Measurements from ENCODE around the gene PCGF2. TPM values are rescaled to one million over a fixed set of nuclear protein-coding genes. Genes with fewer than 3 reads are reported as not detected.

Gene PCGF2
- total RNA-seq, 2 donors from 2014 or later, result 1.6 to 4.3 TPM

DNA sequence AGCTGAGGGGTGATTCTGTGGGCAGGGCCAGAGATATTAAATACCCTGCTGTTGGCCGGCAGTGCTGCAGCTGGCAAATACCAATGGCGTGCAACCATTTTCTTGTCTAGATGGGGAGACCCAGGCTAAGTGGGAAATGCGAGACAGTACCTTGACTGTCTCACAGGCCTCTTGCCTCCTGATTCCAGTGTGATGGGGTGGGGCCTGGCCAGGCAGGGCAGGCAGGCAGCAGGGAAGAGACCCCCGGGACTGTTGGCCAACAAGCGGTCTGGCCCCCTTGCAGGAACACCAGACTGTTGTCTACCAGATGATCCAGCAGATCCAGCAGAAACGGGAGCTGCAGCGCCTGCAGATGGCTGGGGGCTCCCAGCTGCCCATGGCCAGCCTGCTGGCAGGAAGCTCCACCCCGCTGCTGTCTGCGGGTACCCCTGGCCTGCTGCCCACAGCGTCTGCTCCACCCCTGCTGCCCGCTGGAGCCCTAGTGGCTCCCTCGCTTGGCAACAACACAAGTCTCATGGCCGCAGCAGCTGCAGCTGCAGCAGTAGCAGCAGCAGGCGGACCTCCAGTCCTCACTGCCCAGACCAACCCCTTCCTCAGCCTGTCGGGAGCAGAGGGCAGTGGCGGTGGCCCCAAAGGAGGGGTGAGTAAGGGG is 23.7 kb downstream of the PCGF2 start:
- Mint-ChIP-seq H3K36me3 (ENCODE audit: low read depth) (peaks cover 83% of the 10 kb centered on the region), H3K27ac (peak overlapping the region; percentile 38), H3K27me3 (no peaks in the 10 kb centered on the region), H3K4me3 (peak overlapping the region; percentile 89), H3K4me1 (peaks cover 19% of the 10 kb centered on the region), H3K9me3 (peaks cover 3% of the 10 kb centered on the region)
- ATAC-seq (replicated peaks), result no peak

DNA sequence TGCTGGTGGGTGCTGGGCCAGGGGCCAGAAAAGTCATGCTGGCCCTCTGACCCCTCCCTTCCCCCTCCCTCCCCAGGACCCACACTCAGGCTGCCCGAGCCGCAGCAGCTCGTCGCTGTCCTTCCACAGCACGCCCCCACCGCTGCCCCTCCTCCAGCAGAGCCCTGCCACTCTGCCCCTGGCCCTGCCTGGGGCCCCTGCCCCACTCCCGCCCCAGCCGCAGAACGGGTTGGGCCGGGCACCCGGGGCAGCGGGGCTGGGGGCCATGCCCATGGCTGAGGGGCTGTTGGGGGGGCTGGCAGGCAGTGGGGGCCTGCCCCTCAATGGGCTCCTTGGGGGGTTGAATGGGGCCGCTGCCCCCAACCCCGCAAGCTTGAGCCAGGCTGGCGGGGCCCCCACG is 26.3 kb downstream of the PCGF2 start:
- Mint-ChIP-seq H3K27ac (no peak overlapping the region), H3K36me3 (ENCODE audit: low read depth) (peaks cover 83% of the 10 kb centered on the region), H3K4me3 (no peak overlapping the region), H3K27me3 (no peaks in the 10 kb centered on the region), H3K9me3 (no peaks in the 10 kb centered on the region), H3K4me1 (peaks cover 5% of the 10 kb centered on the region)
- ATAC-seq (replicated peaks), result no peak

DNA sequence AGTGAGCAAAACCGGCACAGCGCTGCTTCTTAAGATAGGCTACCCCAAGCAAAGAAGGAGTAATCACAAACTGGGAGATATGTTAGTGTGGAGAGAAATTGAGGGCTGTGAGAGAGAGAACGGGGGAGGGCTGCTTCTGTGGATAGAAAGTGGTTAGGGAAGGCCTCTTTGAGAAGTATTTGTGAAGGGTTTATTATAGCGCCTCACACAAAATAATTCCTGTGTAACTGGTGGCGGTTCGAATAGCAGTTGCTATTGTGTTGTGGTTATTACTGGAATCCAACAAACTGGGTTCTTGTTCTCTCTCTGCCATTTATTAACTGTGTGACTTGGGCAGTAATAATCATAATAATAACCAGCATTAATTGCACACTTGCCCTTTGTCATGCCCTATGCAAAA is 27.2 kb downstream of the PCGF2 start:
- Mint-ChIP-seq H3K27me3 (no peaks in the 10 kb centered on the region), H3K27ac (peak overlapping the region; percentile 62), H3K4me1 (peaks cover 7% of the 10 kb centered on the region), H3K4me3 (no peak overlapping the region), H3K36me3 (ENCODE audit: low read depth) (peaks cover 91% of the 10 kb centered on the region), H3K9me3 (no peaks in the 10 kb centered on the region)
- ATAC-seq (replicated peaks), result no peak

DNA sequence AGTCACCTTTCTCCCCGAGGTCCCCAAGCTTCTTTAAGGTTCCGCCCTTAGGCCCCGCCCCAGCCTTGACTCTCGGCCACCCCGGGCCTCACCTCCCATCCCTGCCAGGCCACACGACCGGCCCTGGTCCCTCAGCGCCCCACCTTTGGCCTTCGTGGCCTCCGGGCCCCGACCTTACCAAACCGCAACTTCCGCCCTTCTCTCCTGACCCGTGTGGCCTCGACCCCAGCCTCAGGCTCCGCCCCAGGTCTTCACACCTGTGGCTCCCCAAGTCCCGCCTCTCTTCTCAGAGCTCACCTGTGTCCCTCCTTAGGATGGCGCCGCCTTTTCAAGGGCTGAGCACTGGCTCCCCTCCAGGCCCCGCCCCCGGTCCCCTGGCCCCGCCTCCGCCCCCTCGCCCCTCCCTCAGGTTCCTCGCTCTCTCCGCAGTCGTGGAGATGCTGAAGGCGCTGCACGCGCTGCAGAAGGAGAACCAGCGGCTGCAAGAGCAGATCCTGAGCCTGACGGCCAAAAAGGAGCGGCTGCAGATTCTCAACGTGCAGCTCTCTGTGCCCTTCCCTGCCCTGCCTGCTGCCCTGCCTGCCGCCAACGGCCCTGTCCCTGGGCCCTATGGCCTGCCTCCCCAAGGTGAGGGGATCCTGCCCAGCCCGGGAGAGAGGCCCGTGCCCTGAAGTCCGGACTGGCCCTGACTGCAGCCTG is 28.0 kb downstream of the PCGF2 start:
- peaks cover 15% of the 10 kb centered on the region for H3K4me1 Mint-ChIP-seq
- no peak for ATAC-seq (replicated peaks)
- no peak overlapping the region for H3K27ac Mint-ChIP-seq
- no peaks in the 10 kb centered on the region for H3K9me3 Mint-ChIP-seq
- H3K4me3 Mint-ChIP-seq, result no peak overlapping the region
- H3K36me3 Mint-ChIP-seq (ENCODE audit: low read depth), result peaks cover 92% of the 10 kb centered on the region
- no peaks in the 10 kb centered on the region for H3K27me3 Mint-ChIP-seq

DNA sequence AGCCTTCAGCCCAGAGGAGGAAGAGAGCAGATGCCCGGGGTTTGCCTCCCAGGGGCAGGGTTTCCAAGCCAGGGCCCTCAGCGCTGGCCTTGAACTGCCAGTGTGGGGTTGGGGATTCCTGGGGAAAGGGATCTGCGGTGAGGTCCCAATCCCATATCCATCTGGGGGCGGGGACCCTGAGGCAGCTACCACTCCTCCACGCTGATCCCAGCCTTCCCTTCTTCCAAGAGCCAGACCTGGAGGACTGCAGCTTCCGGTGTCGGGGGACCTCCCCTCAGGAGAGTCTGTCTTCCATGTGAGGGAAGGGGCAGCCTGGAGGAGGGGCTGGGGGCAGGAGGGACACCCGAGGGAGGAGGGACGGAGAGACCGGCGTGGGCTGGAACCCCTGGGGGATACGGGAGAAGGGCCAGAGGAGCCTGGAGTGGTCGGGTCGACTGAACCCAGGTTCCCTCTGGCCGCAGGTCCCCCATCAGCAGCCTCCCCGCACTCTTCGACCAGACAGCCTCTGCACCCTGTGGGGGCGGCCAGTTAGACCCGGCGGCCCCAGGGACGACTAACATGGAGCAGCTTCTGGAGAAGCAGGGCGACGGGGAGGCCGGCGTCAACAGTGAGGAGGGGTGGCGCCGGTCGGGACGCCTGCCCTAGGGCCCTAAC is 28.7 kb downstream of the PCGF2 start:
- H3K36me3 Mint-ChIP-seq (ENCODE audit: low read depth), result peaks cover 93% of the 10 kb centered on the region
- peaks cover 21% of the 10 kb centered on the region for H3K4me1 Mint-ChIP-seq
- H3K27ac Mint-ChIP-seq, result peak overlapping the region; percentile 48
- H3K9me3 Mint-ChIP-seq, result no peaks in the 10 kb centered on the region
- ATAC-seq (replicated peaks), result no peak
- H3K27me3 Mint-ChIP-seq, result no peaks in the 10 kb centered on the region
- H3K4me3 Mint-ChIP-seq, result no peak overlapping the region

DNA sequence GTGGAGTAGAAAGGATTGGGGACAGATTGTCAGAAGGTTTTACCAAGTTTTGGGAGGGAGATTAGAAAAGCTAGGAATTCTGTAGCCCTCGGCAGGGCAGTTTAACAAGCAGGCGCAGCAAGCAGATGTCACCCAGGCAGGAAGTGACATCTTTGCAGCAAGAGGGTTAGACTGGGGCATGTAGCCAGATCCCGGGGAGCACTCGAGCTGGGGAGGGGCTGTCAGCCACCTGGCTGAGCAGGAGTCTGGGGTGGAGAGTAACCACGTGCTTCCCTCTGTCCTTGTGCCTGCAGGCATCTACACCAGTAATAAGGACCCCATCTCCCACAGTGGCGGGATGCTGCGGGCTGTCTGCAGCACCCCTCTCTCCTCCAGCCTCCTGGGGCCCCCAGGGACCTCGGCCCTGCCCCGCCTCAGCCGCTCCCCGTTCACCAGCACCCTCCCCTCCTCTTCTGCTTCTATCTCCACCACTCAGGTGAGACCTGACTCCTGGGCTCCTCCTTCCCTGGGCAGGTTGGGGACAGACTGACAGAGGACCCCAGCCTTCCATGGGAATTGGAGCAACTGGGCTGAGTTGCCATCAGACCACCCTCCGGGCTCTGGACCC is 30.9 kb downstream of the PCGF2 start:
- peak overlapping the region; percentile 56 for H3K27ac Mint-ChIP-seq
- H3K4me3 Mint-ChIP-seq, result no peak overlapping the region
- no peak for ATAC-seq (replicated peaks)
- H3K9me3 Mint-ChIP-seq, result no peaks in the 10 kb centered on the region
- H3K4me1 Mint-ChIP-seq, result peaks cover 21% of the 10 kb centered on the region
- no peaks in the 10 kb centered on the region for H3K27me3 Mint-ChIP-seq
- peaks cover 93% of the 10 kb centered on the region for H3K36me3 Mint-ChIP-seq (ENCODE audit: low read depth)

DNA sequence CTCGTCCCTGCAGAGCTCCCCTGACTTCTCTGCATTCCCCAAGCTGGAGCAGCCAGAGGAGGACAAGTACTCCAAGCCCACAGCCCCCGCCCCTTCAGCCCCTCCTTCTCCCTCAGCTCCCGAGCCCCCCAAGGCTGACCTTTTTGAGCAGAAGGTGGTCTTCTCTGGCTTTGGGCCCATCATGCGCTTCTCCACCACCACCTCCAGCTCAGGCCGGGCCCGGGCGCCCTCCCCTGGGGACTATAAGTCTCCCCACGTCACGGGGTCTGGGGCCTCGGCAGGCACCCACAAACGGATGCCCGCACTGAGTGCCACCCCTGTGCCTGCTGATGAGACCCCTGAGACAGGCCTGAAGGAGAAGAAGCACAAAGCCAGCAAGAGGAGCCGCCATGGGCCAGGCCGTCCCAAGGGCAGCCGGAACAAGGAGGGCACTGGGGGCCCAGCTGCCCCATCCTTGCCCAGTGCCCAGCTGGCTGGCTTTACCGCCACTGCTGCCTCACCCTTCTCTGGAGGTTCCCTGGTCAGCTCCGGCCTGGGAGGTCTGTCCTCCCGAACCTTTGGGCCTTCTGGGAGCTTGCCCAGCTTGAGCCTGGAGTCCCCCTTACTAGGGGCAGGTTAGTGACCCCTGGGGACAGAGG is 31.6 kb downstream of the PCGF2 start:
- H3K4me1 Mint-ChIP-seq, result peaks cover 21% of the 10 kb centered on the region
- ATAC-seq (replicated peaks), result no peak
- H3K4me3 Mint-ChIP-seq, result no peak overlapping the region
- no peaks in the 10 kb centered on the region for H3K9me3 Mint-ChIP-seq
- peaks cover 98% of the 10 kb centered on the region for H3K36me3 Mint-ChIP-seq (ENCODE audit: low read depth)
- no peaks in the 10 kb centered on the region for H3K27me3 Mint-ChIP-seq
- H3K27ac Mint-ChIP-seq, result peak overlapping the region; percentile 97

DNA sequence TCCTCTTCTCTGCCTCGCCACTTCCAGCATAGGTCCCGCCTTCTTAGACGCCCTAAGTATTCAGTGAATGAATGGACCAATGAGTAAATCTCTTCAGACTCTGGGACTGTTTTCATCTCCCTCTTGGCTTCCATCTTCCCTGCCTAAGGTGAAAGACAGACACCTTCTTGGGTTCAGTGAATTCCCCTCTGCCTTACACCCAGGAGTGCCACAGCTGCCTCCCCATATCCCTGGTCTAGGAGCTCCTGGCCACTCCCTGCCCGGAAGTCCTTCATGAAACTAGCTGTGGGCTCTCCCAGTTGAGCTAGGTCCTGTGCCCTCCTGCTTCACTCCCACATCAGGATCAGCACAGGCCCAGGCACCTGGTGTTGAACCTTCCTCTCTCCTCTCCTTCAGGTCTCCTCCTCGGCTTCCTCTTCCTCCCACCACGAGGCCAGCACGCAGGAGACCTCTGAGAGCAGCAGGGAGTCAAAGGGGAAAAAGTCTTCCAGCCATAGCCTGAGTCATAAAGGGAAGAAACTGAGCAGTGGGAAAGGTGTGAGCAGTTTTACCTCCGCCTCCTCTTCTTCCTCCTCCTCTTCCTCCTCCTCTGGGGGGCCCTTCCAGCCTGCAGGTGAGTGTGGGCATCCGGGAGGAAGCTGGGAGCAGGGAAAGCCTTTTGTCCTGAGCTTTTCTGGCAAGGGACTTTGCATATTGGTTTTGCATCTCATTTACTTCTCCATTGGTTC is 32.8 kb downstream of the PCGF2 start:
- no peaks in the 10 kb centered on the region for H3K9me3 Mint-ChIP-seq
- H3K36me3 Mint-ChIP-seq (ENCODE audit: low read depth), result peaks cover 98% of the 10 kb centered on the region
- peak overlapping the region; percentile 97 for H3K27ac Mint-ChIP-seq
- no peaks in the 10 kb centered on the region for H3K27me3 Mint-ChIP-seq
- H3K4me1 Mint-ChIP-seq, result peaks cover 29% of the 10 kb centered on the region
- peak overlapping the region; percentile 79 for H3K4me3 Mint-ChIP-seq
- peak; percentile 72 for ATAC-seq (replicated peaks)

DNA sequence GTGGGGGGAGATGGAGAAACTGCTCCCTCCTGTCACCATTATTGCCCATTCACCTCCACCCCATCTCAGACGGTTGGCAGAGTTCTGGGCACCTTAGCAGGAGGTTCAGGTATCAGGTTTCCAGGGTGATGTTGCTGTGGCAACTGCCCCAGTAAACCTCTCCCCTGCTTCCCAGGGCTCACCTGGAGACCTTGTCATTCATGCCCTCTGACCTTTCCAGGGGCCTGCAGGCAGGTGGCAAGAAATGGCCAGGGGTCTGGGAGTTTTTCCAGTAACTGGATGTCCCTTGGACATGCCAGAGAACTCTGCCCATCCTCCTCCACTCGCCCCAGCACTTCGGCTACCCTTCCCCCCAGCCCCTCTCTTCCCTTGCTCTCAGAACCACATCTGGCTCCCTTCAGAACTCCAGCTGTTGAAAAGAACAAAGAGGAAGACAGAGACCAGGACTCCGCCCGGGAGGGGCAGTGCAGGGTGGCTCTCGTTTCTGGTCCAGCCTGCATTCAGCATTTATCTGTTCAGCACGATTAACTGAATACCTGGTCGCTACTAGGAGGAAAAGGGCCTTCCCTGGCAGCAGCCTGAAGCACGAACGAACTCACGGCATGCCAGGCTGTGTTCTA is 34.6 kb downstream of the PCGF2 start:
- no peak for ATAC-seq (replicated peaks)
- Mint-ChIP-seq H3K27ac (no peak overlapping the region), H3K4me1 (peaks cover 35% of the 10 kb centered on the region), H3K4me3 (no peak overlapping the region), H3K36me3 (ENCODE audit: low read depth) (peaks cover 100% of the 10 kb centered on the region), H3K27me3 (no peaks in the 10 kb centered on the region), H3K9me3 (no peaks in the 10 kb centered on the region)

DNA sequence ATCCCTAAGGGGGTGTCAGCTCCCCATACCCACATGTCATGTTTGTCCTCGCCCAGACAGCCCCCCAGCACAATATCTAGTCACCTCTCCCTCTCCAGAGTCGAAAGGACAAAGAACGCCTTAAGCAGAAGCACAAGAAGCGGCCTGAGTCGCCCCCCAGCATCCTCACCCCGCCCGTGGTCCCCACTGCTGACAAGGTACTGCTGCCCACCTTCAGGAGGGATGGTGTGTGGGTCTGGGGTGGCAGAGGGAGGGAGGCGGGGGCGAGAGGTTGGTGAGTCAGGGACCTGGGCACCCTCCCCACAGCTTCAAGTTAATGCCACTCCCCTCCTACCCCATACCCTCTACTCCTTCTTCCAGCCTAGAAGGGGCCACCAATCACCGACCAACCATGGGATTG is 35.5 kb downstream of the PCGF2 start:
- peak overlapping the region; percentile 6 for H3K4me3 Mint-ChIP-seq
- H3K27me3 Mint-ChIP-seq, result no peaks in the 10 kb centered on the region
- no peaks in the 10 kb centered on the region for H3K9me3 Mint-ChIP-seq
- peak overlapping the region; percentile 59 for H3K27ac Mint-ChIP-seq
- peaks cover 41% of the 10 kb centered on the region for H3K4me1 Mint-ChIP-seq
- peaks cover 100% of the 10 kb centered on the region for H3K36me3 Mint-ChIP-seq (ENCODE audit: low read depth)
- ATAC-seq (replicated peaks), result no peak

DNA sequence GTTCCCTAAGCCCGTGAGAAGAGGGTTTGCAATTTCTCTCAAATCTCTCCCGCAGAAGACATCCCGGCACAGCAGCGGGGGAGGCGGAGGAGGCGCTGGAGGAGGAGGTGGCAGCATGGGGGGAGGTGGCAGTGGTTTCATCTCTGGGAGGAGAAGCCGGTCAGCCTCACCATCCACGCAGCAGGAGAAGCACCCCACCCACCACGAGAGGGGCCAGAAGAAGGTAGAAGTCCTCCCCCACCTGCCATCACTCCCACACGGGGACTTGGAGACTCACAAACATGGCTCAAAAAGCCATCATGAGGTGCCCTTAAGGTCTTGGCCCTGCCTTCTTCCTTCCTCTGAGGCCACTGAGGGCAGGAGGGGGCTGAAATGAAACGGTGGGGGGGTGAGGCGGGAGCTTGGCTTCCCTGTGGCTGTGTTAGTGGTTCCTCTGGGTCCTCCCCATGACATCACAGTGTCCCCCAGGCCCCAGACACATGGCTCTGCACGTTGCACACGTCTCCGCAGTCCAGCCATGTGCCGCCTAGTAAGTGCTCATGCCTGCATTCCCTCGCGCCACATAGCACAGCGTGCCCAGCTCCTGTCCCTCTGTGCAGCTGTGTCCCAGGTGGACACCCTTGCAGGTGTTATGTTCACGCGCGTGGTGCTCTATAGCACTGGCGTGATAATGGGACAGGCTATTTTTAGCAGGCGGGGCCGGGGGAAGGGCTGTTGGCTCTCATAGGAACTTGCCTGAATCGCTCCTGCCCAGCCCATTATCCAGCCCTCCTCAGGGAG is 36.2 kb downstream of the PCGF2 start:
- peaks cover 100% of the 10 kb centered on the region for H3K36me3 Mint-ChIP-seq (ENCODE audit: low read depth)
- H3K4me1 Mint-ChIP-seq, result peaks cover 48% of the 10 kb centered on the region
- peak overlapping the region; percentile 59 for H3K27ac Mint-ChIP-seq
- no peaks in the 10 kb centered on the region for H3K9me3 Mint-ChIP-seq
- peak overlapping the region; percentile 13 for H3K4me3 Mint-ChIP-seq
- no peaks in the 10 kb centered on the region for H3K27me3 Mint-ChIP-seq
- peak; percentile 12 for ATAC-seq (replicated peaks)

DNA sequence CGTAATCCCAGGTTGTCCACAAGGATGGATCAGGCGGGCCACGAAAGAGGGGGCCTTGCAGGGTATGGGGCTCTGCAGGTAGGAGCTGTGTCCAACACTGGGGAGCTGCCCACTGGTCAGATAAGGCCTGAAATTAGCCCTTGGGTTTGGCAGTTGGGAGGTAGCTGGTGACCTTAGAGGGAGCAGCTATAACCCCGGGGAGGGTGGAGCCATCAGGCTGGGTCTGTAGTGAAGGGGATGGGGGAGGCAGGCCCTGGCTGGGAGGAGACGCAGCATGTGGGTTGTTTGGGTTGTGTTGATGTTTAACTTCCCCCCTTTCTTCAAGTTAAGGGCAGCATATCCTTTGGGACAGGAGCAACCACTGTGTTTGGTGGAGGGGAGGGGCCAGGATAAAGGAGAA is 37.2 kb downstream of the PCGF2 start:
- Mint-ChIP-seq H3K9me3 (no peaks in the 10 kb centered on the region), H3K27ac (peak overlapping the region; percentile 61), H3K36me3 (ENCODE audit: low read depth) (peaks cover 100% of the 10 kb centered on the region), H3K4me1 (peaks cover 47% of the 10 kb centered on the region), H3K27me3 (no peaks in the 10 kb centered on the region), H3K4me3 (peak overlapping the region; percentile 13)
- no peak for ATAC-seq (replicated peaks)

DNA sequence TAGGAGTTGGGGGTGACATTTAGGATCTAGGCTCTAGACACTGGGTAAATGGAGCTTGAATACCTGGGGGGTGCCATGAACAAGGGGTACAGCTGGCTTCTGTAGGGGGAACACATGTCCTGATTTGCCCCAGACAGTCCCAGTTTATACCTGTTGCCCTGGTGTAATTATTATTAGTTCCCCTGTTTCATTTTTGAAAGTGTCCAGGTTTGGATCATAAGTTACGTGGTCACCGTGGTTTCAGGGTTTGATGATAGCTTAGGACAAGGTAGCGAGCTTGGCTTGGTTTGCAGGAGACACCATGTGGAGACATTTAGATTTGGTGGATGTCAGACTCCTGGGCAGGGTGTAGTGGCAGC is 37.6 kb downstream of the PCGF2 start:
- peaks cover 43% of the 10 kb centered on the region for H3K4me1 Mint-ChIP-seq
- ATAC-seq (replicated peaks), result no peak
- no peaks in the 10 kb centered on the region for H3K27me3 Mint-ChIP-seq
- H3K27ac Mint-ChIP-seq, result peak overlapping the region; percentile 61
- H3K4me3 Mint-ChIP-seq, result peak overlapping the region; percentile 13
- no peaks in the 10 kb centered on the region for H3K9me3 Mint-ChIP-seq
- H3K36me3 Mint-ChIP-seq (ENCODE audit: low read depth), result peaks cover 100% of the 10 kb centered on the region

Data from activated T-helper 17 cell treated with anti-CD3 and anti-CD28 coated beads, Interleukin-2, amount 50 U/mL, for 72 hours (primary cell).